ENCODE data around the gene ADAMTS12. TPM values are rescaled to one million over a fixed set of nuclear protein-coding genes. Genes with fewer than 3 reads are reported as not detected.

The ADAMTS12 gene
- total RNA-seq, 1 donor = under 0.01 TPM

DNA sequence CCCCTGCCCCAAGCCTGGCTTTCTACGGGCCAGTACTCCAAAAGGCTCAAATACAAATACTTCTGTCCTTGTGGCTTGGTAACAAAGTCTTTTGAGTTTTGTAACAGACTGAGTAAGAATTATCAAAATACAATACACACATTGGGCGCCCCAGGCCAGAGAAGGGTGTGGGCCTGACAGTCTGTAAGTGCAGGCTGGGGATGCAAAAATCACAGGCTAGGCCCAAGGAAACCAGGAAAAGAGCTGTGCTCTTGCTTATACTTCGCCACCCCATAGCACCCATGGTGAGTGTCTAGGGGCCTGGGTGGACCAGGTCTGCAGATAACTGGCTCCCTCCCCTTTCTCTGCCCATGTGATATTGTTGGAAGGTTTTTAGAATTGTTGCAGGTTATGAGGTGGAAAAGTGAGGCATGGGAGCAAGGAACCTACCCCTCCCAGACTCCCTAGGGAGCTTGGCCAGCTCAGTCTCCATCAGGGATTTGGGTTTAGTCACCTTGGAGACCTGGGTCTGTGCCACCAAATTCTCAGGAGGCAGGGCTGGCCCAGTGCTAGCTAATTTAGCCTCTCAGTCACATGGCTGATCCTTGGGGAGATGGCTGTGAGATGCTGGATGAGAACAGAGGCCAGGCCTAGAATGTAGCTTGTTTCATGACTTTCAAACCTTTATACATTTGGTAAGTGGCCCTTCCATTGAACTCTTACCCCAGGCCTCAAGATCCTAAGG, 378.2 kb downstream of the ADAMTS12 start:
- H3K27me3 ChIP-seq (ENCODE audit: insufficient read depth, low read length) = no peaks in the 10 kb centered on the region
- H3K4me3 ChIP-seq (ENCODE audit: low read length) = no peak overlapping the region
- H3K4me1 ChIP-seq (ENCODE audit: insufficient read depth, low read length) = no peaks in the 10 kb centered on the region
- H3K9me3 ChIP-seq (ENCODE audit: low read depth, low read length) = no peaks in the 10 kb centered on the region

DNA sequence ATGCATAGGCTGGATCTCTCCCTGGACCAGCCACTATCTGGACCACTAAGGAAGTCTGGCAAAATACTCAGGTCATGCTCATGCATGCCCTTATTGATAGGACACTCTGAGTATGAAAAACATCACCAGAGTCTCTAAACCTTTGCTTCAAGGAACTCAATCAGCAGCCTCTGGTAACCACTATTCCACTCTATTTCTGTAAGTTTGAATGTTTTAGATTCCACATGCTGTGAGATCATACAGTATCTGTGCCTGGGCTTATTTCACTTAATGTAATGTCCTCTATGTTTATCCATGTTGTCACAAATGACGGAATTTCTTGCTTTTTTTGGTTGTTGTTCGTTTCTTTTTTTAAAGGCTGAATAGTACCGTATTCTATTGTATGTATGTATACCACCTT, 382.8 kb downstream of the ADAMTS12 start:
- Histone ChIP-seq H3K9me3 (ENCODE audit: low read depth, low read length) (no peaks in the 10 kb centered on the region), H3K27me3 (ENCODE audit: insufficient read depth, low read length) (no peaks in the 10 kb centered on the region), H3K4me3 (ENCODE audit: low read length) (no peak overlapping the region), H3K4me1 (ENCODE audit: insufficient read depth, low read length) (no peaks in the 10 kb centered on the region)

DNA sequence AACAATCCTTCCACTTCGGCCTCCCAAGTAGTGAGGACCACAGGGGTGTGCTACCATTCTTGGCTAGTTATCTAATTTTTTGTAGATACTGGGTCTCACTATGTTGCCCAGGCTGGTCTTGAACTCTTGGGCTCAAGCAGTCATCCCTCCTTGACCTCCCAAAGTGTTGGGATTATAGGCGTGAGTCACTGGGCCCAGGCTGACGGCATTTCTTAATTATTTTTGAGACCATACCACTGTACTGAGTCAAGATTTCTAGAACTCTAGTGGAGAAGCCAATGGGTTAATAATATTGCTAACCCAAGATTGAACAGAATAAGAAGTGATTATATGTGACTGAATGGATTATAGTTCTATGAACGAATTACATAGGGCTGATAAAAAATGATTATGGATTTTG, 384.4 kb downstream of the ADAMTS12 start:
- Histone ChIP-seq H3K4me1 (ENCODE audit: insufficient read depth, low read length) (no peaks in the 10 kb centered on the region), H3K9me3 (ENCODE audit: low read depth, low read length) (no peaks in the 10 kb centered on the region), H3K4me3 (ENCODE audit: low read length) (no peak overlapping the region), H3K27me3 (ENCODE audit: insufficient read depth, low read length) (no peaks in the 10 kb centered on the region)

DNA sequence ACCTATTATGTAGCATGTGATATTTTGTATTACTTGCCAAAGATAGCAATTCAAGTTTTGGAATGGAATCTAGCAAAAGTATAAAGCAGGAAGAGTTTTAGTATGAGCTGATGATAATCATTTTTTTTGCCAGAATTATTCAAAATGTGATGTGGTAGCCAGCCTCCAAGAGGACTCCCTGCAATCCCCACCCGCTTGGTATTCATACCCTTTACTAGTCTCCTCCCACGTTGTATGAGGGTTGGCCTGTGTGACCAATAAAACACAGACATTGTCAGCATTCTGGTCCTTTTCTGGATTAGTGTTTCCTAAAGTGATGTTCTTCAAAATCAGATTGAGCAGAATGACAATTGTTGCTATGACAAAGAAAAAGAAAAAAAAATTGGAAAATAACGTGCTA, 387.2 kb downstream of the ADAMTS12 start:
- Histone ChIP-seq H3K4me3 (ENCODE audit: low read length) (no peak overlapping the region), H3K4me1 (ENCODE audit: insufficient read depth, low read length) (no peaks in the 10 kb centered on the region), H3K9me3 (ENCODE audit: low read depth, low read length) (no peaks in the 10 kb centered on the region), H3K27me3 (ENCODE audit: insufficient read depth, low read length) (no peaks in the 10 kb centered on the region)

DNA sequence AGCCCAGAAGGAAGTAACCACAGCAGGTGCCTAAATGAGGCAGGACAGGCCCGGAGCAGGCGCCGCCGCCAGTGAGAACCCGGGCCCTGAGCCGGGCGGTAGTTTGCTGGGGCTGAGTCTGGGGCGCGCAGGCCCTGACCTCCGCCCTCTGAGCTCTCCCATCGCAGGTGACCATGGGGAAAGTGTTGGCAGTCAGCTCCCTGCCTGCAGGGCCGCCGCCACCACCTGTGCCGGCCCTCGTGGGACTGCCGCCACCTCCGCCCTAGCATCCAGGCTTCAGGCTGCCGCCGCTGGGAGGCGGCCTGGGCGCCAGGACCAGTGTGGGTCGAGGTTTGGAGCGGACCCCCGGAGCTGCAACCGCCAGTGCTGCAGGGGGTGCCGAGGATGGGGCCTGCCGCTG, 389.9 kb downstream of the ADAMTS12 start:
- no peaks in the 10 kb centered on the region for H3K4me1 ChIP-seq (ENCODE audit: insufficient read depth, low read length)
- no peaks in the 10 kb centered on the region for H3K9me3 ChIP-seq (ENCODE audit: low read depth, low read length)
- no peaks in the 10 kb centered on the region for H3K27me3 ChIP-seq (ENCODE audit: insufficient read depth, low read length)
- H3K4me3 ChIP-seq (ENCODE audit: low read length) = no peak overlapping the region

DNA sequence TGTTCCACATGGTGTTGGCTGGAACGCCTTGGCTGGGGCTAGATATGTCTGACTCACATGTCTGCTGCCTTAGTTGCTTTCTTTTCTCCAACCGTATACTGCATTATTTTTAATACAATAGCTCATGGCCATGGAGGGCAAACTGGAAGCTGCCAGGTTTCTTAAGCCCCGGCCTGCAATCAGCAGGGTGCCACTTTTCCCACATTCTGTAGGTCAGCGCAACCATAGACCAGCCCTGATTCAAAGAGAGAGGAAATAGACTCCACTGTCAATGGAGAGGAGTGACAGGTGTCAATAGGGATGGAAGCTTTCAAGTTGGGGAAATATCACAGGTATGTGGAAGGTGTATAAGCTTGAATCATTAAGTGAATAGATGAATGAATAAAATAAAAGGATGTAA, 390.5 kb downstream of the ADAMTS12 start:
- Histone ChIP-seq H3K9me3 (ENCODE audit: low read depth, low read length) (no peaks in the 10 kb centered on the region), H3K4me1 (ENCODE audit: insufficient read depth, low read length) (no peaks in the 10 kb centered on the region), H3K27me3 (ENCODE audit: insufficient read depth, low read length) (no peaks in the 10 kb centered on the region), H3K4me3 (ENCODE audit: low read length) (no peak overlapping the region)

DNA sequence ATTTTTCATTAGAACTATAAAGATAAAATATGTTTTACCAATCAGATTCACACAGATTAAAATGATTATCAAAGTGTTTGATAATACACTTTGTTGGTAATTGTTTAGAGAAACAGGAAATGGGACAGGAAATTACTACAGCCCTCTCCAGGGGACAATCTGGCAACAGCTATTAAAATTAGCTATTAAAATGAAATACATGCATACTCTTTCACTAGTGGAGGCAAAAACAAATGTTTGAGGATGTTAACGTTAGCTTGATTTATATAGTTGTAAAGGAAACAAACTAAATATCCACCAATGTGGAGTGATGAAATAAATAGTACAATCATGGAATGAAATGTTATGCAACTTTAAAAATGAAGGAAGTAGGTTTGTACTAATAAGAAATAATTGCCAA, 397.3 kb downstream of the ADAMTS12 start:
- Histone ChIP-seq H3K27me3 (ENCODE audit: insufficient read depth, low read length) (no peaks in the 10 kb centered on the region), H3K4me1 (ENCODE audit: insufficient read depth, low read length) (no peaks in the 10 kb centered on the region), H3K4me3 (ENCODE audit: low read length) (no peak overlapping the region), H3K9me3 (ENCODE audit: low read depth, low read length) (no peaks in the 10 kb centered on the region)

DNA sequence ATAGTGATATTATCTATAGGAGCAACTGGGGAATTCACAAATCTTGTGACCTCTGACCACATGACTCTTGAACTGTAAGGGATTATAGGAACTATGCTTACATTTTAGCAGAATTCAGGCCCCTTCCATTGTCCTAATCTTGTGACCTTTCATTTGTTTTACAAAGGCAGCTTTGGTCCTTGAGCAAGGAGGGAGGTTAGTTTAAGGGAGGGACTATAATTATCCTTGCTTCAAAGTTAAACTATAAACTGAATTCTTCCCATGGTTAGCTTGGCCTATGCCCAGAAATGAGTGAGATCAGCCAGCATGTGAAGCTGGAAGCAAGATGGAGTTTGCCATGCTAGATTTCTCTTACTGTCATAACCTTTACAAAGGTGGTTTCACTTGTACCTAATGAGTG, 399.8 kb downstream of the ADAMTS12 start:
- Histone ChIP-seq H3K4me3 (ENCODE audit: low read length) (no peak overlapping the region), H3K27me3 (ENCODE audit: insufficient read depth, low read length) (no peaks in the 10 kb centered on the region), H3K4me1 (ENCODE audit: insufficient read depth, low read length) (no peaks in the 10 kb centered on the region), H3K9me3 (ENCODE audit: low read depth, low read length) (no peaks in the 10 kb centered on the region)

DNA sequence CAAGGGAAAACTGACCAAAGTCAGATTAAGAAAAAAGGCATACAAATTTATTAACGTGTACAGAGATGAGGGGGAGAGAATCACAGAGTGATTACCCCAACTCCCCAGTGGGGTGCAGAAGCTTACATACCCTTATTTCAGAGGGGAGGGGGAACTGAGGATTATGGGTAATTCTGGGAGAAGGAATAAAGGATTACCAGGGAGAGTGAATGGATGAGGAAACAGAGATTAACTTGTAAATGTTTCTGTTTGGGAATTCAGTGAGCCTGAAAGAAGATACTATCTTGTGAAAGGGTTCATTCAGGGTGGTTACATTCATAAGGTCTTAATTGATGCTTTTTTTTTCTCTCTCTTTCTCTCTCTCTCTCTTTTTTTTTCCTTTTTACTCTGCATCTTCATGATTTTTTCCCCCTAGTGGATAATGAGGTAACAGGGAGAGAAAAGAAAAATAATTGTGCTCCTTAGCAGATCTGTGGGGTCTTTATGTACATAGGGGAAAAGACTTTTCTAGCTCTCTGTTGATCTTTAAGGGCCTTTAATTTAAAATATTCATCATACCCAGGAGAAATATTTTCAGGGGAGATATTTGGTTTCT, 401.6 kb downstream of the ADAMTS12 start:
- Histone ChIP-seq H3K4me3 (ENCODE audit: low read length) (no peak overlapping the region), H3K9me3 (ENCODE audit: low read depth, low read length) (no peaks in the 10 kb centered on the region)

DNA sequence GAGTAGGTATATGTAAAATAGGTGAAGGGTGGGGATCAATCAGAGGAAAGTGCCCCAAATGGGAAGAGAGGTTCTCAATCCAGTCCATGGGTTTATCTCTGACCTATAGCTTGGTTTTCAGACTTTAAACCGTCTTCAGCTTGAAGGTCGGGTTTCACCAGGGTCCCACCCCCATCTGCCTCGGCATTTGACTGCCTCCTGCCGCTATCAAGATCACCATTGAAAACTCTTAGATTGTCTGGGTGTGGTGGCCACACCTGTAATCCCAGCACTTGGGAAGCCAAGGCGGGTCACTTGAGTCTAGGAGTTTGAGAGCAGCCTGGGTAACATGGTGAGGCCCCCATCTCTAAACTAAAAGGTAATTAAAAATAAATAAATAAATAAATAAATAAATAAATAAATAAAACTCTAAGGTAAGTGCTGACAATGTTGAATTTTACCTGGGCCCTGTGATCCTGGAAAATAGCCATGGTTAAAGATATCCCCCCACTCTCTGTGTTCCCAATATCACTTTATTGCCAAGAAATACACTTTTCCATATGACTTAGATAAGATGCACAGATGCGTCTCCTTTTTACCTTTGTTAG, 402.2 kb downstream of the ADAMTS12 start:
- Histone ChIP-seq H3K9me3 (ENCODE audit: low read depth, low read length) (no peaks in the 10 kb centered on the region), H3K4me3 (ENCODE audit: low read length) (no peak overlapping the region), H3K4me1 (ENCODE audit: insufficient read depth, low read length) (no peaks in the 10 kb centered on the region), H3K27me3 (ENCODE audit: insufficient read depth, low read length) (no peaks in the 10 kb centered on the region)

More for the DNA sequence above, 401.6 kb downstream of the ADAMTS12 start:
- no peaks in the 10 kb centered on the region for H3K4me1 ChIP-seq (ENCODE audit: insufficient read depth, low read length)
- H3K27me3 ChIP-seq (ENCODE audit: insufficient read depth, low read length) = no peaks in the 10 kb centered on the region

DNA sequence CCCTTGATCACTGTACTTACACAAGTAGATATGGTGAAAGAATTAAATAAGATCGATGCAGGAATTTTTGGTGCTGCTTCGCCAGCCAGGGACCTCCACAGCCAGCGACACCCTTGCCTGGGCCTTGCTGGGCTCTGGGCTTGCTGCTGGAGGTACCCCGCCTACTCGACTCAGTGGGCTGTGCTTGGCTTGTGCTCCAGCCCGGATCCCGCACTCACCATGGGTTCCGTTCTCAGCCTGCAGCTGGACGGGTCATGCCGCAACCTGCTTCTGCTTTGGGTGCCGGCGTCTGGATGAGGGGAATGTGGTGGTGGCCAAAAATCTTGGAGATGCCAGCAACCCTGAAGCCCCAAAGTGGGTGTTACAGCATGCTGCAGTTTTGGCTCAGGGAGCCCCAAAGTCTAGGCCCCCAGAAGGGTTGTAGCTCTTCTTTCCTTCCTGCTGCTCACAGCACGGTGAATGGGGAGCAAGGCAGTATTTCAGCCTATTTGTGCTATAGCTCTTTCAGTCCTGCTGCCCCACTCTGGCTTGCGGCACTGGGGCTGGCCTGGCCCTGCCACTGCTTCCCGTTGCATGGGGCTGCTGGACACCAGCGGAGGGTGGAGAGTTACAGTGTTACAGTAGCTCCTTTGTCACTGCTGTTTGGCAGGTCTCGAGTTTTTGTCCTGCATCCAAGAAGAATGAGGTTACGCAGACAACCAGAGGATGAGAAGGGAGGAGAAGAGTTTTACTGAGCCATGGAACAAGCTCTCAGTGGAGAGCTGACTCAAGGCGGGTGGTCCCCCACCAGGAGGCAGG, 403.0 kb downstream of the ADAMTS12 start:
- no peaks in the 10 kb centered on the region for H3K27me3 ChIP-seq (ENCODE audit: insufficient read depth, low read length)
- no peak overlapping the region for H3K4me3 ChIP-seq (ENCODE audit: low read length)
- no peaks in the 10 kb centered on the region for H3K4me1 ChIP-seq (ENCODE audit: insufficient read depth, low read length)
- H3K9me3 ChIP-seq (ENCODE audit: low read depth, low read length) = no peaks in the 10 kb centered on the region

DNA sequence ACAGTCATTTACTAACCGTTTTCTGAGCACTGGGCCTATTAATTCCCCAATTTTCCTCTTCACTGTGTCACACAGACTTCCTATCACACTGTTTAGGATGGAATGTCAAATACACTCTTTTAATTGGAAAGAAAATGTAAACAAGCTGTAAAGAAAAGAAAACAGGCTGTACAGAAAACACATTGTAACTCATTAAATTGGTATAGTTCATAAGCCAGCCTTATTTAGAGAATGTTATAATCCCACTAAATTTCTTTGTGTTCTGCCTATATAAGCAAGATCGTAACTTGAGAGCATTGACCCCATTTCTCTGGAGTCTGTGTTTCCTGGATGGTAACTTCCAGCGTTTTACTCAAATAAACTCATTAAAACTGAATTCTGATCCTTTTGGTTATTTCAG, 404.6 kb downstream of the ADAMTS12 start:
- no peaks in the 10 kb centered on the region for H3K4me1 ChIP-seq (ENCODE audit: insufficient read depth, low read length)
- H3K9me3 ChIP-seq (ENCODE audit: low read depth, low read length) = no peaks in the 10 kb centered on the region
- H3K4me3 ChIP-seq (ENCODE audit: low read length) = no peak overlapping the region
- H3K27me3 ChIP-seq (ENCODE audit: insufficient read depth, low read length) = no peaks in the 10 kb centered on the region

DNA sequence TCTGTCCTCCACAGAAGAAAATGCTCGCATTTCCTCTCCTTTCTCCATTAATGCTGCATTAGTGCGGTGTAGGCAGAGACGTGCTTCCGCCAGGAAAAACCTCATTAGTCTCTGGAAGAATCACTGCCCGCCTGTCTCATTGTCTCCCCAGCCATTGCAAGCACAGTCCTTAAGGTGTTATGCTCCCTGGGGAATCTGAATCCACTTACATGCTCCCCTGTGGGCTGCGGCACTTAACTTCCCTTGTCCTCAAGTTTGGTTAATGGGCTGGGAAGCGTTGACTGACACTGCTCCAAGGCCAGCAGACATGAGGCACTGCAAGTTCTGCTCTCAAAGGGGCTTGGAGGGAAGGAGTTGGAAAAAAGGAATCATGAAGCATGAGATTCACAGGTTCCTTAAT, 409.5 kb downstream of the ADAMTS12 start:
- Histone ChIP-seq H3K27me3 (ENCODE audit: insufficient read depth, low read length) (no peaks in the 10 kb centered on the region), H3K9me3 (ENCODE audit: low read depth, low read length) (no peaks in the 10 kb centered on the region), H3K4me1 (ENCODE audit: insufficient read depth, low read length) (no peaks in the 10 kb centered on the region), H3K4me3 (ENCODE audit: low read length) (no peak overlapping the region)

DNA sequence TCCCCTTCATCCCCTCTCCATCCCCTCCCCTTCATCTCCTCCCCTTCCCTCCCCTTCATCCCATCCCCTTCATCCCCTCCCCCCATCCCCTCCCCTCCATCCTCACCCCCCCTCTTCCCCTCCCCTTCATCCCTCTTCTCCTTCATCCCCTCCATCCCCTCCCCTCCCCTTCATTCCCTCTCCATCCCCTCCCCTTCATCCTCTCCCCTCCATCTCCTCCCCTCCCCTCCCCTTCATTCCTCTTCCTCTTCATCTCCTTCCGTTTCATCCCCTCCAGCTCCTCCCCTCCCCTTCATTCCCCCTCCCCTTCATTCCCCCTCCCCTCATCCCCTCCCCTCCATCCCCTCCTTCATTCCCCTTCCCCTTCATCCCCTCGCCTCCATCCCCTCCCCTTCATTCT, 410.9 kb downstream of the ADAMTS12 start:
- no peaks in the 10 kb centered on the region for H3K4me1 ChIP-seq (ENCODE audit: insufficient read depth, low read length)
- H3K27me3 ChIP-seq (ENCODE audit: insufficient read depth, low read length) = no peaks in the 10 kb centered on the region
- H3K9me3 ChIP-seq (ENCODE audit: low read depth, low read length) = no peaks in the 10 kb centered on the region
- no peak overlapping the region for H3K4me3 ChIP-seq (ENCODE audit: low read length)

DNA sequence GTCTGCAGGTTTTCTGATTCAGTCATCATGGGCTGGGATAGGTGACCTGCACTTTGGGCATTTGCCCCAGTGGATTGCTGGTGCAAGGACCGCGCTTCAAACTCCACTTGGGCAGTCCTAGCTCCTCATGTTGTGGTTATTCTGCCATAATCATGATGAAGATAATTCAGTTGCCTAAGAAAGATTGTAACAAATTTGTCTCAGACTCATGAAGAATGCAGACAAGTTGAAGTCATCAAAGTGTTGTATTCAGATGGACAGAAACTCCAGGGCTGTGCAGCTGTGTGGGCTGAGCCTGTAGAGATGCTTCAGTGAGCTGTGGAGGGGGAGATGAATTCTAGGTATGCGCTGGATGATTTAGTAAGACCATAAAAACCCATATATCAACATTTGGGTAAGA, 412.5 kb downstream of the ADAMTS12 start:
- no peak overlapping the region for H3K4me3 ChIP-seq (ENCODE audit: low read length)
- H3K4me1 ChIP-seq (ENCODE audit: insufficient read depth, low read length) = no peaks in the 10 kb centered on the region
- H3K27me3 ChIP-seq (ENCODE audit: insufficient read depth, low read length) = no peaks in the 10 kb centered on the region
- H3K9me3 ChIP-seq (ENCODE audit: low read depth, low read length) = no peaks in the 10 kb centered on the region

All from mononuclear cell (primary cell).